GM23338 (cell line): ENCODE measurements around the gene CNOT10. TPM values are rescaled to one million over a fixed set of nuclear protein-coding genes. Genes with fewer than 3 reads are reported as not detected.
"Not testable (repeated sequence)": the region's sequence is repeated elsewhere in the genome, so short reads cannot be mapped to it uniquely, and the experiment has no call there.

Experiments
- ATAC-seq: fragments of 200-7000 bp; cut with Tn5 transposase; 3 replicates; pipeline ENCODE4 v1.9.1; 2020
- DNase-seq: peaks from one replicate; pipeline ENCODE4 v3.0.0-alpha.2; 2015; ENCODE audit warnings: low spot score
- H2AFZ ChIP-seq: fragments of 200-600 bp; sonication (generic); 2 replicates; pipeline ENCODE4 v1.8.0; 2016; ENCODE audit warnings: antibody characterized with exemption, mild to moderate bottlenecking, moderate library complexity
- H3F3A ChIP-seq: fragments of 200-600 bp; sonication (generic); replicated peaks from 2 replicates; pipeline ENCODE4 v1.8.0; 2017; ENCODE audit warnings: antibody characterized with exemption, mixed run types, low read depth
- H3K27ac ChIP-seq: fragments of 200-600 bp; sonication (generic); 2 replicates; pipeline ENCODE4 v1.6.1; 2016; ENCODE audit warnings: low read depth
- H3K27me3 ChIP-seq: fragments of 200-600 bp; sonication (generic); 2 replicates; pipeline ENCODE4 v1.8.0; 2016; ENCODE audit warnings: mild to moderate bottlenecking, mixed run types, moderate library complexity; ENCODE audit not compliant: insufficient read depth
- H3K36me3 ChIP-seq: fragments of 200-600 bp; sonication (generic); 2 replicates; pipeline ENCODE4 v1.8.0; 2016; ENCODE audit warnings: mild to moderate bottlenecking; ENCODE audit not compliant: insufficient read depth
- H3K4me1 ChIP-seq: fragments of 200-600 bp; sonication (generic); 2 replicates; pipeline ENCODE4 v1.8.0; 2016; ENCODE audit warnings: mild to moderate bottlenecking, moderate library complexity; ENCODE audit not compliant: insufficient read depth
- H3K4me2 ChIP-seq: fragments of 200-600 bp; sonication (generic); 2 replicates; pipeline ENCODE4 v1.7.1; 2017; ENCODE audit warnings: mixed run types
- H3K4me3 ChIP-seq: fragments of 200-600 bp; sonication (generic); 2 replicates; pipeline ENCODE4 v1.6.1; 2016; ENCODE audit warnings: mixed run types
- H3K79me2 ChIP-seq: fragments of 200-600 bp; sonication (generic); replicated peaks from 2 replicates; pipeline ENCODE4 v1.8.0; 2017; ENCODE audit warnings: mild to moderate bottlenecking; ENCODE audit not compliant: insufficient read depth
- H3K9me2 ChIP-seq: fragments of 200-600 bp; sonication (generic); 2 replicates; pipeline ENCODE4 v1.8.0; 2017; ENCODE audit not compliant: insufficient read depth
- H4K20me1 ChIP-seq: fragments of 200-600 bp; sonication (generic); replicated peaks from 2 replicates; pipeline ENCODE4 v1.8.0; 2017; ENCODE audit warnings: mild to moderate bottlenecking; ENCODE audit not compliant: insufficient read depth
- H3K27ac Mint-ChIP-seq: 2 replicates; pipeline ENCODE4 v1.8.0; 2020; ENCODE audit warnings: inconsistent platforms, mild to moderate bottlenecking, moderate library complexity, mixed read lengths
- H3K27me3 Mint-ChIP-seq: 3 replicates; pipeline ENCODE4 v1.8.0; 2022; ENCODE audit warnings: low read depth, mild to moderate bottlenecking, moderate library complexity, mixed read lengths, inconsistent platforms; ENCODE audit not compliant: insufficient read depth, poor library complexity
- H3K36me3 Mint-ChIP-seq: 3 replicates; pipeline ENCODE4 v1.8.0; 2021; ENCODE audit warnings: low read depth, mild to moderate bottlenecking, inconsistent platforms, moderate library complexity, mixed read lengths
- H3K4me1 Mint-ChIP-seq: 3 replicates; pipeline ENCODE4 v1.8.0; 2020; ENCODE audit warnings: mild to moderate bottlenecking, inconsistent platforms, mixed read lengths
- H3K4me3 Mint-ChIP-seq: 3 replicates; pipeline ENCODE4 v1.8.0; 2021; ENCODE audit warnings: moderate library complexity, mild to moderate bottlenecking, inconsistent platforms, mixed read lengths
- H3K9me3 Mint-ChIP-seq: 3 replicates; pipeline ENCODE4 v1.8.0; 2020; ENCODE audit warnings: moderate library complexity, mild to moderate bottlenecking, inconsistent platforms, mixed read lengths
- CTCF ChIP-seq, 2 experiments: fragments of 200-600 bp in 1 of 2; sonication (generic) in 1 of 2; conservative IDR thresholded peaks; 2 replicates each; pipeline versions ENCODE4 v1.5.1 to v1.6.1; 2016 to 2017; ENCODE audit warnings: antibody characterized with exemption in 2 of 2, low read depth in 2 of 2, mild to moderate bottlenecking in 2 of 2, moderate library complexity in 1 of 2
- EZH2 ChIP-seq: fragments of 200-600 bp; sonication (generic); IDR thresholded peaks from one replicate; pipeline ENCODE4 v1.8.0; 2017; ENCODE audit warnings: antibody characterized with exemption, mild to moderate bottlenecking, low read depth; ENCODE audit not compliant: unreplicated experiment
- NANOG ChIP-seq: IDR thresholded peaks from 2 replicates; pipeline ENCODE4 v1.6.1; 2016; ENCODE audit warnings: antibody characterized with exemption, borderline replicate concordance
- REST ChIP-seq: IDR thresholded peaks from one replicate; pipeline ENCODE4 v1.6.1; 2018; ENCODE audit warnings: antibody characterized with exemption; ENCODE audit not compliant: unreplicated experiment
- STAT1 ChIP-seq: IDR thresholded peaks from one replicate; pipeline ENCODE4 v1.6.1; 2016; ENCODE audit warnings: antibody characterized with exemption; ENCODE audit not compliant: unreplicated experiment
- ZNF114 ChIP-seq: fragments of 250-450 bp; sonication (Bioruptor Pico); IDR thresholded peaks from 2 replicates; pipeline ENCODE4 v1.5.0; 2020; ENCODE audit warnings: mild to moderate bottlenecking, moderate library complexity
- ZNF331 ChIP-seq: fragments of 250-450 bp; sonication (Bioruptor Pico); IDR thresholded peaks from 2 replicates; pipeline ENCODE4 v1.5.0; 2020; ENCODE audit warnings: low read depth, mild to moderate bottlenecking, moderate library complexity
- polyA plus RNA-seq: library from polyadenylated mRNA; unstranded; fragments of >200 nt; fragmentation: Nextera tagmentation; extraction: Ambion mirVana; gene quantifications from 2 replicates; pipeline ENCODE4 v1.2.1, GENCODE V29; 2016
- total RNA-seq: library from RNA; depleted of rRNA; stranded (reverse); fragments of >200 nt; shearing (Covaris generic); gene quantifications from 2 replicates; pipeline ENCODE4 v1.2.3, GENCODE V29; 2014

CNOT10 gene
- total and polyA plus RNA-seq, 2 experiments from 2014 or later = 27.2 to 46.9 TPM

- TF ChIP-seq REST (no peak), ZNF331 (CRISPR knock-in tag) (no peak)
These were observed 17.9 kb upstream of the CNOT10 start (continued) for GRCh38 chr3:32667072-32667582.

GRCh38 chr3:32669226-32669625 is 15.8 kb upstream of the CNOT10 start:
- not testable (repeated sequence) for H3K27me3 ChIP-seq, H3K4me3 ChIP-seq, H2AFZ ChIP-seq, H3K36me3 ChIP-seq, H3K4me2 ChIP-seq, H3K79me2 ChIP-seq, ATAC-seq, DNase-seq, H3K27me3 Mint-ChIP-seq, H3K36me3 Mint-ChIP-seq, H3K4me3 Mint-ChIP-seq, H3K27ac ChIP-seq, H3K9me2 ChIP-seq, H3K4me1 ChIP-seq, H3F3A ChIP-seq, H3K4me1 Mint-ChIP-seq, H3K27ac Mint-ChIP-seq, H4K20me1 ChIP-seq
- H3K9me3 Mint-ChIP-seq = peaks cover 25% of the 10 kb centered on the region

GRCh38 chr3:32673730-32674129 is 11.3 kb upstream of the CNOT10 start:
- H3K27me3 ChIP-seq, H3F3A ChIP-seq, H3K9me2 ChIP-seq, H3K27me3 Mint-ChIP-seq, H3K4me3 Mint-ChIP-seq, H3K27ac Mint-ChIP-seq, H3K4me1 ChIP-seq, DNase-seq, H3K36me3 ChIP-seq, H4K20me1 ChIP-seq, H3K4me3 ChIP-seq, ATAC-seq, H3K4me2 ChIP-seq, H3K79me2 ChIP-seq, H3K36me3 Mint-ChIP-seq, H3K4me1 Mint-ChIP-seq, H3K27ac ChIP-seq: not testable (repeated sequence)
- peaks cover 20% of the 10 kb centered on the region for H3K9me3 Mint-ChIP-seq
- peak overlapping the region; percentile 38; the same call in 1 of the 2 replicates for H2AFZ ChIP-seq

GRCh38 chr3:32675164-32675563 is 9.8 kb upstream of the CNOT10 start:
- H3K27me3 ChIP-seq = no peaks in the 10 kb centered on the region
- no peak overlapping the region for H3K4me3 Mint-ChIP-seq
- no peak overlapping the region for H3K27ac Mint-ChIP-seq
- H3K4me1 ChIP-seq = no peaks in the 10 kb centered on the region
- peaks cover 2% of the 10 kb centered on the region for H3K27me3 Mint-ChIP-seq
- H3K4me2 ChIP-seq = no peak overlapping the region
- peaks cover 6% of the 10 kb centered on the region; the same call in 1 of the 2 replicates for H3K9me2 ChIP-seq
- DNase-seq (no peak), ATAC-seq (no peak)
- H2AFZ ChIP-seq = 0 out of 2 replicates have a peak overlapping the region, but pooled peaks have one; percentile 14
- H3F3A ChIP-seq = no peaks in the 10 kb centered on the region
- H3K4me1 Mint-ChIP-seq = no peaks in the 10 kb centered on the region; the same call in 2 of the 3 replicates
- H3K9me3 Mint-ChIP-seq = peaks cover 20% of the 10 kb centered on the region
- no peaks in the 10 kb centered on the region for H4K20me1 ChIP-seq
- no peak overlapping the region for H3K4me3 ChIP-seq
- no peak overlapping the region for H3K27ac ChIP-seq
- peaks cover 7% of the 10 kb centered on the region; the same call in 1 of the 3 replicates for H3K36me3 Mint-ChIP-seq
- H3K79me2 ChIP-seq = no peaks in the 10 kb centered on the region
- H3K36me3 ChIP-seq = no peaks in the 10 kb centered on the region; the same call in 1 of the 2 replicates
- TF ChIP-seq EZH2 (no peak), STAT1 (no peak), NANOG (no peak), CTCF (conservative IDR thresholded peaks at IDR 0.05; ENCODE audit: low read depth in 2 of 2) (no peak), ZNF114 (no peak), REST (no peak)
